NCI-H2081 treated with DMSO at 0.1 percent for 48 hours (cell line): ENCODE results near the gene CISD1.

Experiments used
- DNase-seq: peaks from one replicate; lab custom pipeline; 2025; lab: John Stamatoyannopoulos, UW

CISD1 gene

DNA sequence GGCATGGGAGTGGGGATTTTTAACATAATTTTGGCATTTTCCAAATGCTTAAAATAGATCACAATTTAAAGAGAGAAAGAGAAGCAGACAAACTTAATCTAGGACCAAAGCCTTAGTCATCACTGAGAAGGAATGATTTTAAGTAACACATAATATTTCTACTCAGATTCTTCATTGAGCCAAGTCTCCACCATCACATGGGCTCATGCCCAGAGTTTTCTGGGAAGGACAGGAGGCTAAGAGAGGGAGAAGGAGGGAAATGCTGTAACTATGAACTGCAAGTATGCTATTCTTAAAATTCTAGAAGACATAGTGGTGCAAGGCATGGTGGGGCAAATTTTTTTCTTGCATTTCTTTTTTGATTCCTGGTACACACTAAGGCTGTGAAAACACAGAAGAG is 42.1 kb downstream of the CISD1 start:
- DNase-seq: no peak

DNA sequence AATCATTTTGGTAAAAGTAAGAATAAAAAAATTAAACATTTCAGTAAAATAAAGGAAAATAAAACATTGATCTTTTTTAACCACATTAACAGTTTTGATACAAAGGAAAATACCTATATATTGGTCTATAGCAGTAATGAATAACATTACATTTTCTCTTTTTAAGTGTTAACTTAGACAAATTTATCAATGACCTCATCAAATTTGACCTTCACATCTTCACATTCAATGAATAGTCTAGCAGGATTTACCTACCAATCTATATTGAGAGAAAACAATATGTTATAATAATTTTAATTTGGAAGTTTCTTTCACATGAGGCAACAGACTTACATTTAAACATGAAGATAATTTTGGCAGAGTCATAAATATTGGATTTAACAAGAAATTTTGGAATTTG is 47.9 kb downstream of the CISD1 start:
- no peak for DNase-seq

DNA sequence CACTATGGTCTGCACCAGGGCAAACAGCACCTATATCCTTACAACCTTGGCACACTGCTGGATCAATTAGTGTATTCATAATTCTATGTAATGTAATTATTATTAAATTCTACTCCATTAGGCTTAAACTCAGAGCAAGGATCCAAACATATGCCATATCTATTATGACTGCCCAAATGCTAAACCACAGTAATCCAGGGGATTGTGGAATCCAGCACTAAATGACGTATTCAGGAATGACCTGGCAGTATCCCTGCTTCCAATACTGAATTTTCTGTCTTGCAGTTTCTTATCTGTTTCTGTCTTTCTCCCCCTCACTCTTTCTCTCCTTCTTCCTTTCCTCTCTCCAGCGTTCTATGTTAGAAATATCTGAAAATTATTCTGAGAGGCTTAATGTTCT is 49.4 kb downstream of the CISD1 start:
- DNase-seq: no peak

GRCh38 chr10:58319599-58319998 is 50.6 kb downstream of the CISD1 start:
- DNase-seq: no peak

DNA sequence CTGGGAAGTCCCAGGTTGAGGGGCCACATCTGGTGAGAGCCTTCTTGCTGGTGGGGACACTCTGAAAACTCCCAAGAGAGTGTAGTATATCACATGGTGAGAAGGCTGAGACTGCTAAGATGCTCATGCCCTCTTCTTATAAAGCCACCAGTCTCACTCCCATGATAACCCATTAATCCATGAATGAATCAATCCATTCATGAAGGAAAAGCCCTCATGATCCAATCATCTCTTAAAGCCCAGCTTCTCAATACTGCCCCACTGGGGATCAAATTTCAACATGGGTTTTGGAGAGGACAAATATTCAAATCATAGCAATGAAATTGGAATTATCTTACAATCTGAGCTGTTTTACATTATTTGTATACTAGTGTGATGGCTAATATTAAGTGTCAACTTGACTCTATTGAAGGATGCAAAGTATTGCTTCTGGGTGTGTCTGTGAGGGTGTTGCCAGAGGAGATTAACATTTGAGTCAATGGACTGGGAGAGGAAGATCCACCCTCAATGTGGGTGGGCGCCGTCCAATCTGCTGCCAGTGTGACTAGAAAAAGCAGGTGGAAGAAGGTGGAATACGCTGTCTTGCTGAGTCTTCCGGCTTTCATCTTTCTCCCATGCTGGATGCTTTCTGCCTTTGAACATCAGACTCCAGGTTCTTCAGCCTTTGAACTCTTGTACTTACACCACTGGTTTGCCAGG is 51.5 kb downstream of the CISD1 start:
- no peak for DNase-seq

GRCh38 chr10:58322072-58322834 is 53.3 kb downstream of the CISD1 start:
- no peak for DNase-seq

GRCh38 chr10:58322835-58323209 is 53.9 kb downstream of the CISD1 start:
- no peak for DNase-seq

DNA sequence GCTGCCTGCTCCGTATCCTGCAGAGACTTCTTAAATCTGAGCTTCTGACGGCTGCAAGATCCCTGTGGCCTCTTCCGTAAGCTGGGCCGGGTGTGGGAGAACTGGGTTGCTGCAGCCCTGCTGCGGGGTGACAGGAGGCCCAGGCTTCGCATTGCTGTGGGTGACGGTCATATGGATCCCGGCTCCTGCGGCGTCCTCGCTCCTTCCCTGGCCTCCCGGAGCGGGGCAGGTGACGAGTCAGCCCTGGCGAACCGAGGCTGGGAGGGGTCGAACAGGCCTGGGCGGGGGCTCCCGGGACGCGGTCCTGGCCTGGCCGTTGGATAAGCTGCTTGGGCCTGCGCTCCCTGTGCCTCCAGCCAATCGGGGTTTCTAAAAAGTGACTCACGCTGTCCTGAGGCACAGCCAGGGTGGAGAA is 58.0 kb downstream of the CISD1 start:
- DNase-seq: no peak

GRCh38 chr10:58328233-58328632 is 59.3 kb downstream of the CISD1 start:
- no peak for DNase-seq

GRCh38 chr10:58330431-58330830 is 61.5 kb downstream of the CISD1 start:
- DNase-seq: no peak

- DNase-seq: no peak
Observed at GRCh38 chr10:58331646-58332045, 62.7 kb downstream of the CISD1 start.

- peak; percentile 15 for DNase-seq
Observed at GRCh38 chr10:58334817-58335305, 65.9 kb downstream of the CISD1 start, which contains the start of gene UBE2D1. Gene UBE2D1, plus strand, starts transcription at chr10:58335006. Its CDS starts 196 bp downstream, at chr10:58335202.

GRCh38 chr10:58335306-58336005 is 66.5 kb downstream of the CISD1 start:
- DNase-seq: no peak

DNA sequence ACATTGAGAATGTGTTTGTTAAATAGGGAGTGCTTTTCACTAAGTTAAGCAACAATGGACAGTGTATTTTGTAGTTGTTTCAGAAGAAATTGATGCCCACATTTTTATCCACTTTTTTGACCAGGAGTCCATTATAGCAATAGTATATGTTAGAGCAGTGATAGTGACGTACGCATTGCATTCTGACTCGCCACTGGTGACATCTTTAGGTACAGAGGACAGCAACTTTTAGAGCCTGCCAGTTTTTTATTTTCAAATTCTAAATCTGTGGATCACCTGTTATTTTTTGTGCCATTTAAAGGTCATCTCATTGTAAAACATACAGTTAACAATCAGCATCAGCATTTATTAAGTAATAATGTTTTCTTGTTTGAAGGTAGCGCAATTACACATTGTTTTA is 67.3 kb downstream of the CISD1 start:
- no peak for DNase-seq
